ENCODE data around the gene C1orf105.
"Not testable (repeated sequence)": the region's sequence is repeated elsewhere in the genome, so short reads cannot be mapped to it uniquely, and the experiment has no call there.

The C1orf105 gene

GRCh38 chr1:172414331-172414730 is 6.2 kb upstream of the C1orf105 start:
- no peaks in the 10 kb centered on the region for H3K4me1 Mint-ChIP-seq
- peaks cover 1% of the 10 kb centered on the region for H3K36me3 Mint-ChIP-seq (ENCODE audit: insufficient read depth)
- DNase-seq (ENCODE audit: low spot score in 2 of 2) (no peak), ATAC-seq (replicated peaks; ENCODE audit: extremely low read depth, poor library complexity, severe bottlenecking) (no peak)
- H3K27me3 Mint-ChIP-seq = no peaks in the 10 kb centered on the region
- no peaks in the 10 kb centered on the region for H3K9me3 Mint-ChIP-seq
- no peak overlapping the region for H3K27ac Mint-ChIP-seq (ENCODE audit: low read depth)
- H3K4me3 Mint-ChIP-seq = no peak overlapping the region

- Mint-ChIP-seq H3K36me3 (ENCODE audit: insufficient read depth) (peaks cover 1% of the 10 kb centered on the region), H3K27ac (ENCODE audit: low read depth) (no peak overlapping the region), H3K4me3 (no peak overlapping the region), H3K27me3 (no peaks in the 10 kb centered on the region), H3K9me3 (no peaks in the 10 kb centered on the region), H3K4me1 (no peaks in the 10 kb centered on the region)
- no peak for ATAC-seq (replicated peaks; ENCODE audit: extremely low read depth, poor library complexity, severe bottlenecking)
- DNase-seq (ENCODE audit: low spot score in 2 of 2) = no peak
Observed at GRCh38 chr1:172416496-172417035, 3.9 kb upstream of the C1orf105 start.

GRCh38 chr1:172417557-172417956 is 2.9 kb upstream of the C1orf105 start:
- no peak for DNase-seq (ENCODE audit: low spot score in 2 of 2)
- Mint-ChIP-seq H3K36me3 (ENCODE audit: insufficient read depth) (peaks cover 1% of the 10 kb centered on the region), H3K27me3 (no peaks in the 10 kb centered on the region), H3K9me3 (no peaks in the 10 kb centered on the region), H3K4me1 (no peaks in the 10 kb centered on the region), H3K27ac (ENCODE audit: low read depth) (no peak overlapping the region), H3K4me3 (no peak overlapping the region)
- no peak for ATAC-seq (replicated peaks; ENCODE audit: extremely low read depth, poor library complexity, severe bottlenecking)

- DNase-seq (ENCODE audit: low spot score in 2 of 2) (no peak), ATAC-seq (replicated peaks; ENCODE audit: extremely low read depth, poor library complexity, severe bottlenecking) (no peak)
- Mint-ChIP-seq H3K27ac (ENCODE audit: low read depth) (no peak overlapping the region), H3K36me3 (ENCODE audit: insufficient read depth) (no peaks in the 10 kb centered on the region), H3K4me1 (no peaks in the 10 kb centered on the region), H3K4me3 (no peak overlapping the region), H3K9me3 (no peaks in the 10 kb centered on the region), H3K27me3 (no peaks in the 10 kb centered on the region)
Observed at GRCh38 chr1:172421974-172422604, 1.6 kb downstream of the C1orf105 start.

GRCh38 chr1:172423336-172423735 is 2.9 kb downstream of the C1orf105 start:
- H3K36me3 Mint-ChIP-seq (ENCODE audit: insufficient read depth) = no peaks in the 10 kb centered on the region
- H3K4me3 Mint-ChIP-seq = no peak overlapping the region
- DNase-seq (ENCODE audit: low spot score in 2 of 2) = no peak
- no peaks in the 10 kb centered on the region for H3K9me3 Mint-ChIP-seq
- no peak overlapping the region for H3K27ac Mint-ChIP-seq (ENCODE audit: low read depth)
- ATAC-seq (replicated peaks; ENCODE audit: extremely low read depth, poor library complexity, severe bottlenecking) = no peak
- H3K27me3 Mint-ChIP-seq = no peaks in the 10 kb centered on the region
- H3K4me1 Mint-ChIP-seq = no peaks in the 10 kb centered on the region

- H3K27ac Mint-ChIP-seq (ENCODE audit: low read depth) = no peak overlapping the region
- DNase-seq (ENCODE audit: low spot score in 2 of 2) (no peak), ATAC-seq (replicated peaks; ENCODE audit: extremely low read depth, poor library complexity, severe bottlenecking) (no peak)
- H3K36me3 Mint-ChIP-seq (ENCODE audit: insufficient read depth) = no peaks in the 10 kb centered on the region
- H3K4me1 Mint-ChIP-seq = no peaks in the 10 kb centered on the region
- H3K4me3 Mint-ChIP-seq = no peak overlapping the region
- no peaks in the 10 kb centered on the region for H3K9me3 Mint-ChIP-seq
- no peaks in the 10 kb centered on the region for H3K27me3 Mint-ChIP-seq
Observed at GRCh38 chr1:172425339-172425738, 4.9 kb downstream of the C1orf105 start.

GRCh38 chr1:172427191-172427590 is 6.7 kb downstream of the C1orf105 start:
- no peak for DNase-seq (ENCODE audit: low spot score in 2 of 2)
- H3K27ac Mint-ChIP-seq (ENCODE audit: low read depth) = no peak overlapping the region

GRCh38 chr1:172429331-172430127 is 9.0 kb downstream of the C1orf105 start:
- H3K27ac Mint-ChIP-seq (ENCODE audit: low read depth) = no peak overlapping the region
- no peaks in the 10 kb centered on the region for H3K36me3 Mint-ChIP-seq (ENCODE audit: insufficient read depth)
- no peaks in the 10 kb centered on the region for H3K9me3 Mint-ChIP-seq
- peaks cover 19% of the 10 kb centered on the region for H3K4me1 Mint-ChIP-seq
- H3K4me3 Mint-ChIP-seq = no peak overlapping the region
- peak; percentile 62 for ATAC-seq (replicated peaks; ENCODE audit: extremely low read depth, poor library complexity, severe bottlenecking)
- H3K27me3 Mint-ChIP-seq = no peaks in the 10 kb centered on the region
- no peak for DNase-seq (ENCODE audit: low spot score in 2 of 2)

More at GRCh38 chr1:172427191-172427590, 6.7 kb downstream of the C1orf105 start:
- Mint-ChIP-seq H3K9me3 (no peaks in the 10 kb centered on the region), H3K4me1 (no peaks in the 10 kb centered on the region), H3K4me3 (no peak overlapping the region), H3K36me3 (ENCODE audit: insufficient read depth) (no peaks in the 10 kb centered on the region), H3K27me3 (no peaks in the 10 kb centered on the region)
- ATAC-seq (replicated peaks; ENCODE audit: extremely low read depth, poor library complexity, severe bottlenecking) = peak; percentile 50

- ATAC-seq (replicated peaks; ENCODE audit: extremely low read depth, poor library complexity, severe bottlenecking) (no peak), DNase-seq (ENCODE audit: low spot score in 2 of 2) (no peak)
- no peaks in the 10 kb centered on the region for H3K36me3 Mint-ChIP-seq (ENCODE audit: insufficient read depth)
- H3K4me3 Mint-ChIP-seq = no peak overlapping the region
- H3K27ac Mint-ChIP-seq (ENCODE audit: low read depth) = no peak overlapping the region
- no peaks in the 10 kb centered on the region for H3K9me3 Mint-ChIP-seq
- H3K27me3 Mint-ChIP-seq = no peaks in the 10 kb centered on the region
- H3K4me1 Mint-ChIP-seq = peaks cover 21% of the 10 kb centered on the region
Observed at GRCh38 chr1:172430128-172430454, 9.6 kb downstream of the C1orf105 start.

- Mint-ChIP-seq H3K27ac (ENCODE audit: low read depth) (no peak overlapping the region), H3K27me3 (no peaks in the 10 kb centered on the region)
Observed at GRCh38 chr1:172431204-172431603, 10.7 kb downstream of the C1orf105 start.

GRCh38 chr1:172431721-172432192 is 11.3 kb downstream of the C1orf105 start:
- Mint-ChIP-seq H3K36me3 (ENCODE audit: insufficient read depth) (peaks cover 1% of the 10 kb centered on the region), H3K4me1 (peaks cover 21% of the 10 kb centered on the region), H3K4me3 (no peak overlapping the region), H3K27me3 (no peaks in the 10 kb centered on the region), H3K9me3 (no peaks in the 10 kb centered on the region), H3K27ac (ENCODE audit: low read depth) (no peak overlapping the region)
- DNase-seq (ENCODE audit: low spot score in 2 of 2) (no peak), ATAC-seq (replicated peaks; ENCODE audit: extremely low read depth, poor library complexity, severe bottlenecking) (no peak)

More at GRCh38 chr1:172431204-172431603, 10.7 kb downstream of the C1orf105 start:
- DNase-seq (ENCODE audit: low spot score in 2 of 2) = no peak
- ATAC-seq (replicated peaks; ENCODE audit: extremely low read depth, poor library complexity, severe bottlenecking) = no peak
- Mint-ChIP-seq H3K4me3 (no peak overlapping the region), H3K9me3 (no peaks in the 10 kb centered on the region), H3K36me3 (ENCODE audit: insufficient read depth) (peaks cover 1% of the 10 kb centered on the region), H3K4me1 (peaks cover 21% of the 10 kb centered on the region)

- H3K36me3 Mint-ChIP-seq (ENCODE audit: insufficient read depth); DNase-seq (ENCODE audit: low spot score in 2 of 2); H3K27me3 Mint-ChIP-seq; H3K9me3 Mint-ChIP-seq; H3K27ac Mint-ChIP-seq (ENCODE audit: low read depth); ATAC-seq (replicated peaks; ENCODE audit: extremely low read depth, poor library complexity, severe bottlenecking); H3K4me3 Mint-ChIP-seq: not testable (repeated sequence)
- H3K4me1 Mint-ChIP-seq = peaks cover 48% of the 10 kb centered on the region
Observed at GRCh38 chr1:172437183-172437582, 16.7 kb downstream of the C1orf105 start.

GRCh38 chr1:172442404-172442803 is 21.9 kb downstream of the C1orf105 start:
- DNase-seq (ENCODE audit: low spot score in 2 of 2) (no peak), ATAC-seq (replicated peaks; ENCODE audit: extremely low read depth, poor library complexity, severe bottlenecking) (no peak)
- Mint-ChIP-seq H3K36me3 (ENCODE audit: insufficient read depth) (peaks cover 10% of the 10 kb centered on the region), H3K27me3 (no peaks in the 10 kb centered on the region), H3K9me3 (no peaks in the 10 kb centered on the region), H3K4me3 (peak overlapping the region; percentile 90), H3K27ac (ENCODE audit: low read depth) (no peak overlapping the region), H3K4me1 (peaks cover 48% of the 10 kb centered on the region)
